Lower lobe of right lung (tissue), 2 donors: ENCODE measurements around the gene CFAP45. TPM values are rescaled to one million over a fixed set of nuclear protein-coding genes. Genes with fewer than 3 reads are reported as not detected.

Source experiments
- ATAC-seq, 2 donors: fragments of 200-7000 bp; cut with Tn5 transposase; one replicate each; pipeline ENCODE4 v1.9.1; 2020 to 2022; ENCODE audit warnings: mild to moderate bottlenecking in 2 of 2, moderate library complexity in 2 of 2
- DNase-seq: peaks from one replicate; pipeline ENCODE4 v3.0.0-alpha.2; 2020
- H3K27ac ChIP-seq: fragments of 200-600 bp; one replicate; pipeline ENCODE4 v1.8.0; 2022
- H3K27me3 ChIP-seq: fragments of 200-600 bp; one replicate; pipeline ENCODE4 v1.8.0; 2022; ENCODE audit warnings: low read depth
- H3K36me3 ChIP-seq: fragments of 200-600 bp; one replicate; pipeline ENCODE4 v1.8.0; 2022; ENCODE audit warnings: mild to moderate bottlenecking
- H3K4me1 ChIP-seq: fragments of 200-600 bp; one replicate; pipeline ENCODE4 v1.8.0; 2022
- H3K4me3 ChIP-seq: fragments of 200-600 bp; one replicate; pipeline ENCODE4 v1.8.0; 2022; ENCODE audit warnings: mild to moderate bottlenecking
- H3K9me3 ChIP-seq: fragments of 200-600 bp; one replicate; pipeline ENCODE4 v1.8.0; 2022
- intact Hi-C: fragments of 100-400 bp; cut with DNase I; formaldehyde crosslinking; loops from one replicate; pipeline ENCODE4 v1.11.0; 2022
- total RNA-seq: library from RNA; stranded (reverse); fragmentation: NEBNext Ultra II Directional; extraction: Animal tissue kit (Norgen Biotek cat#: 25700); gene quantifications from one replicate; pipeline ENCODE4 v1.2.1, GENCODE V29; 2021
- TF ChIP-seq, protein P1 (sequence below): fragments of 200-600 bp; IDR thresholded peaks from one replicate; pipeline ENCODE4 v1.8.0; 2022; ENCODE audit warnings: antibody characterized with exemption, mild to moderate bottlenecking
- donor health status: DM: no; HTN: yes; CAD: no; lungs with severe emphysema.

Gene CFAP45
- total RNA-seq, 1 donor from 2014 or later = 10.2 TPM

DNA sequence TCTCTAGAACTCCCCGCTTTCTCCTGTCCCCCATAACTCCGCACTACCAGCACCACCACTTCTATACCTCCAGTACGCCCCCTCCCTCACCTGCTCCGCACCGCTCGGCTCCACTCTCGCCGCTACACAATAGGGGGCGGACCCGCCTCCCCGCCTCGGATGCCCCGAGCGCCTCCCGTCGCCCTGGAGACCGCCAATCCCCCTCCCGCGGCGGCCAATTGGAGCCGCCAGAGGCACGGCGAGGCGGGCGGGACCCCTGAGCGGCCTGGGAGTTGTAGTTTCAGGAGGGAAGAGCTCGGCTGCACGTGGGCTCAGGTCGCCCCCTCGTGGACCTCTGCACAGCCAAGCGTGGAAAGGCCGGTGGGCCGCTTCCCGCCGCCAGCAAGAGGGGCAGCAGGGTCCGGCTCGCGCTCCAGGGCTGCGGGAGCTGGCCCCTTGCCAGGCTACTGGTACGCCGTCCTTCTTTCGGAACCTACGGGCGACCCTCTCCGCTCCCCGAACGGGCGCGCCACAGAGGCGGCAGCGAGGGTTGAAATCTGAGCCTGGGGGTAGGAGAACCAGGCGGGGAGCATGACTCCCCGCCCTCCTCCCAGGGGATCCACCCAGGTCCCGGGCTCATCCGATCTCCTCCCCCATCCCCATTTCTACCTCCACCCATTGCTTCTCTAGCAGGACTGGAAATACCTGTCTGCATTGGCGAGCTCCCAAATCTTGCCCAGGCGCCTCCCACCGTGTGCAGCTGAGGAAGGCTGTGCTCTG, 45.7 kb upstream of the CFAP45 start, which contains the start of gene IGSF9:
IGSF9 (minus strand) TSS at position 131 of the 759 bp plus-strand sequence. CDS start 2,159 bp downstream, outside the sequence.
- peaks cover 15% of the 10 kb centered on the region for H3K27me3 ChIP-seq
- intact Hi-C loops = no loop called here
- H3K4me3 ChIP-seq = peak within 1 kb of the TSS; percentile 49
- TF ChIP-seq, protein P1, sequence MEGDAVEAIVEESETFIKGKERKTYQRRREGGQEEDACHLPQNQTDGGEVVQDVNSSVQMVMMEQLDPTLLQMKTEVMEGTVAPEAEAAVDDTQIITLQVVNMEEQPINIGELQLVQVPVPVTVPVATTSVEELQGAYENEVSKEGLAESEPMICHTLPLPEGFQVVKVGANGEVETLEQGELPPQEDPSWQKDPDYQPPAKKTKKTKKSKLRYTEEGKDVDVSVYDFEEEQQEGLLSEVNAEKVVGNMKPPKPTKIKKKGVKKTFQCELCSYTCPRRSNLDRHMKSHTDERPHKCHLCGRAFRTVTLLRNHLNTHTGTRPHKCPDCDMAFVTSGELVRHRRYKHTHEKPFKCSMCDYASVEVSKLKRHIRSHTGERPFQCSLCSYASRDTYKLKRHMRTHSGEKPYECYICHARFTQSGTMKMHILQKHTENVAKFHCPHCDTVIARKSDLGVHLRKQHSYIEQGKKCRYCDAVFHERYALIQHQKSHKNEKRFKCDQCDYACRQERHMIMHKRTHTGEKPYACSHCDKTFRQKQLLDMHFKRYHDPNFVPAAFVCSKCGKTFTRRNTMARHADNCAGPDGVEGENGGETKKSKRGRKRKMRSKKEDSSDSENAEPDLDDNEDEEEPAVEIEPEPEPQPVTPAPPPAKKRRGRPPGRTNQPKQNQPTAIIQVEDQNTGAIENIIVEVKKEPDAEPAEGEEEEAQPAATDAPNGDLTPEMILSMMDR = peak; percentile 67
- H3K9me3 ChIP-seq = no peaks in the 10 kb centered on the region
- peaks cover 23% of the 10 kb centered on the region for H3K4me1 ChIP-seq
- ATAC-seq = peak; percentile 90 to 91
- H3K27ac ChIP-seq = no peak within 1 kb of the TSS
- H3K36me3 ChIP-seq = no peaks in the 10 kb centered on the region
- DNase-seq = peak; percentile 84

DNA sequence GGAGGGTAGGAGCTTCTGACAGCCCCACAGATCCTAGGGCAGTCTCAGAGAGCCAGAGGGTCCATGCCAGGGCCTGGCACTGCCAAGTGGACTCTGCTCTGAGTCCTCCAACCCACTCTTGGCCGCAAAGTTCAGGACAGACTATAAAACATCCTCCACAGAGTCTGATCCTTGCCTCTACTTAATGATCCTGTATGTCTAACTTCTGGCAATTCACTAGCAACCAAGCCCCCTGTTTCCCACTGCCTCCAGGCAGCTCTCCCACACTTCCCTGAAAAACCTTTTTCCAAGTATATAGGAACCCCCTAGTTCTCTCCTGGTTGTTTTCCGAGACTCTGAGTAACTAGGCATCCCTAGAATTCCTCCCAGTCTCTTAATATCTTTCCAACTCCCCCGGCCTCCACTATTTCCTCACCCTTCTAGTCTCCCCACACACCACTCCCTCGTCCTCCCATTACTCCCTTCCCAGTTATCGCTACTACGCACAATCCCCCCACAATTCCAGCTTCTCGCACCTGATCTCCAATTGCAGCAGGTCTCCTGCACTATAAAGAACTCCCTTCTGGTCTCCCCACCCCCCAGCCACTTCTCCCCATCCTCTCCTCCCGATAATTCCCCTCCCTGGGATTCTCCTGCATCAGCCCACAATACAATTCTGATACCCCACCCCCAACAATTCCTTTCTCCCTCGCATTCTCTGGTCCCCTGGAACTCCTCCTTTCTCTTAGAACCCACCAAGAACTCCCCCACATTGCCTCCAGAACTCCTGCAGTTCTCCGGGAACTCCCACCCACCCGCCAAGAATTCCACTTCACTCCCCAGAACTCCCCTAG, 44.9 kb upstream of the CFAP45 start:
- TF ChIP-seq, protein P1 = no peak
- Histone ChIP-seq H3K27me3 (peaks cover 15% of the 10 kb centered on the region), H3K36me3 (no peaks in the 10 kb centered on the region), H3K4me1 (peaks cover 23% of the 10 kb centered on the region), H3K9me3 (no peaks in the 10 kb centered on the region), H3K4me3 (peak overlapping the region; percentile 49), H3K27ac (no peak overlapping the region)
- intact Hi-C loops = no loop called here
- DNase-seq (no peak), ATAC-seq (no peak)

DNA sequence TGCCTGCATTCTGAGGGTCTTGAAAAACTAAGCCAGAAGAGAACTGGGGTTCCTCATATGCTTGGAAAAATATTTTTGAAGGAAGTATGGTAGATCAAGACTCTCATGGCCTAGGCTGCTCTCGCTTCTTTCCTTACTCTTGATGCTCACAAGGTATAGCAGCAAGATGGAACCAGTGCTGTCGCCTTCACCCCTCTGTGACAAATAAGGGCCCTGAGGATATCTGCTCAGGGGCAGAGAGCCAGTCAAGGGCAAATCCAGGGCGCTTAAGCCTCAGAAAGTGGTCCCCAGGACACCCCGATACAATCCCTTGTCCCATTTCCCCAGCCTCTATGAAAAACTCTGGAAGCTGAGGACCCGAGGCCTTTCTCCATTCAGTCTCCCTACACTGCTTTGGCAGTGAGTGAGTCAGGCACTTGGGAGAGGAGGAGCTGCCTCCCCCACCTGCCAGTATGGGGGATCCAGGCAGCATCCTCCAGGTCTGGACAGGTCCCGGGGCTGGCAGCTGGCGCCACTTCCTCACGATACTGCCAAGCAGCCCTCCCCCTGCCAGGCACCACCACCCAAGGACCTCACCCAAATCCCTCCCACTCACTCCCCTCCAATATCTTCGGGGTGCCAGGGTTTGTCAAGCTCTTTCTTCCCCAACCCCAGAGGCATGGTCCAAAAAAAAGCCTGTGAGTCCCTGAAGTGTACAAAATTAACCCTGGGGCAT, 44.1 kb upstream of the CFAP45 start:
- Histone ChIP-seq H3K27me3 (peaks cover 15% of the 10 kb centered on the region), H3K36me3 (no peaks in the 10 kb centered on the region), H3K9me3 (no peaks in the 10 kb centered on the region), H3K4me3 (no peak overlapping the region), H3K27ac (no peak overlapping the region), H3K4me1 (peaks cover 18% of the 10 kb centered on the region)
- ATAC-seq (no peak), DNase-seq (no peak)
- intact Hi-C loops = no loop called here
- TF ChIP-seq, protein P1 = no peak

DNA sequence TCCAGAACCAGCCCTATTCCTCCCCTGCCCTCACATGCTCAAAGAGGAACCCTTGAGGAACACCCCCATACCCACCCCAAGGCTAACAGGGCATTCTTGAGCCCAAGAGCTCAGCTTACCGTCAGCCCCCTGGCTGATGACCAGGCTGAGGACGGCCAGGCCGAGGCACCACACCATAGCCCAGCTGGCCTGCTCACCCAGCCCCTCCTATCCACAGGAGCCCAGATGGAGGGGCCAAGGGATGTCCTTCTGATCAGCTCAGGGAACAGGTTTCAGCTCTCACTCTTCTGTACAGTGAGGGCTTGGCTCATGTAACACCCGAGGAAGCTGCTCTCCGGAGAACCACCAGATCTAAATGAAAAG, 43.3 kb upstream of the CFAP45 start:
- ATAC-seq = no peak
- intact Hi-C loops = no loop called here

More for the DNA sequence above, 43.3 kb upstream of the CFAP45 start:
- no peak for DNase-seq
- Histone ChIP-seq H3K27ac (no peak overlapping the region), H3K27me3 (peaks cover 15% of the 10 kb centered on the region), H3K4me1 (peaks cover 17% of the 10 kb centered on the region), H3K9me3 (no peaks in the 10 kb centered on the region), H3K4me3 (no peak overlapping the region), H3K36me3 (no peaks in the 10 kb centered on the region)
- TF ChIP-seq, protein P1 = no peak
